ENCODE results near the gene PCSK9. TPM values are rescaled to one million over a fixed set of nuclear protein-coding genes. Genes with fewer than 3 reads are reported as not detected.

Gene PCSK9
- polyA plus RNA-seq (2013, experiment 1 of 2): 31.2 TPM
- 32.2 TPM for polyA plus RNA-seq (2013, experiment 2 of 2)

GRCh38 chr1:55039342-55040082 lies at the start of gene PCSK9:
Gene PCSK9, plus strand, starts transcription at chr1:55039548. Its CDS starts 290 bp downstream, at chr1:55039838.
- peak; percentile 72 for DNase-seq
- H3K4me3 ChIP-seq (ENCODE audit: low read length): peak within 1 kb of the TSS; percentile 36
- no peak within 1 kb of the TSS for H2BK120ac ChIP-seq (ENCODE audit: low read depth, low read length)
- H3K4me2 ChIP-seq (ENCODE audit: low read length): peak within 1 kb of the TSS; percentile 87
- H3K4me1 ChIP-seq (ENCODE audit: control insufficient read depth, low read depth, low read length): peaks cover 6% of the 10 kb centered on the region
- no peaks in the 10 kb centered on the region for H3K36me3 ChIP-seq (ENCODE audit: control insufficient read depth, insufficient read depth, low read length)
- H3K79me1 ChIP-seq (ENCODE audit: low read length): peaks cover 2% of the 10 kb centered on the region
- no peak within 1 kb of the TSS for H4K8ac ChIP-seq (ENCODE audit: low read depth, low read length)
- peak within 1 kb of the TSS; percentile 90 for H3K56ac ChIP-seq (ENCODE audit: low read length)
- no peak within 1 kb of the TSS for H2BK15ac ChIP-seq (replicated peaks; ENCODE audit: low read depth)
- no peak within 1 kb of the TSS for H3K27ac ChIP-seq (ENCODE audit: low read depth, low read length)
- H3K23ac ChIP-seq (ENCODE audit: low read length): peak within 1 kb of the TSS; percentile 48
- no peak within 1 kb of the TSS for H2AK5ac ChIP-seq (ENCODE audit: low read length)
- no CpG with 5 or more reads among the region's 67 CpGs for WGBS (ENCODE audit: extremely low coverage, insufficient coverage, low lambda C conversion rate)
- no peak within 1 kb of the TSS for H3K18ac ChIP-seq (ENCODE audit: low read length)
- peaks cover 3% of the 10 kb centered on the region for H3K79me2 ChIP-seq (ENCODE audit: control insufficient read depth, insufficient read depth, low read length)
- H4K5ac ChIP-seq (ENCODE audit: low read length): no peak within 1 kb of the TSS
- H2BK5ac ChIP-seq (ENCODE audit: low read length): no peak within 1 kb of the TSS
- H3K9ac ChIP-seq (ENCODE audit: low read length): peak within 1 kb of the TSS; percentile 69
- H3K4ac ChIP-seq (ENCODE audit: low read depth, low read length): no peak within 1 kb of the TSS
- H3K27me3 ChIP-seq (ENCODE audit: insufficient read depth, low read length, poor library complexity): peaks cover 3% of the 10 kb centered on the region

- H3K27me3 ChIP-seq (ENCODE audit: insufficient read depth, low read length, poor library complexity): no peaks in the 10 kb centered on the region
- no CpG with 5 or more reads among the region's 13 CpGs for WGBS (ENCODE audit: extremely low coverage, insufficient coverage, low lambda C conversion rate)
- H3K18ac ChIP-seq (ENCODE audit: low read length): no peak overlapping the region
- no peak overlapping the region for H3K4me2 ChIP-seq (ENCODE audit: low read length)
- no peak overlapping the region for H2BK15ac ChIP-seq (replicated peaks; ENCODE audit: low read depth)
- H4K8ac ChIP-seq (ENCODE audit: low read depth, low read length): no peak overlapping the region
- no peak overlapping the region for H3K56ac ChIP-seq (ENCODE audit: low read length)
- no peaks in the 10 kb centered on the region for H3K36me3 ChIP-seq (ENCODE audit: control insufficient read depth, insufficient read depth, low read length)
- no peaks in the 10 kb centered on the region for H3K79me1 ChIP-seq (ENCODE audit: low read length)
- no peak overlapping the region for H3K27ac ChIP-seq (ENCODE audit: low read depth, low read length)
- no peak overlapping the region for H3K9ac ChIP-seq (ENCODE audit: low read length)
- no peak overlapping the region for H2BK120ac ChIP-seq (ENCODE audit: low read depth, low read length)
- H3K23ac ChIP-seq (ENCODE audit: low read length): no peak overlapping the region
- H3K4ac ChIP-seq (ENCODE audit: low read depth, low read length): no peak overlapping the region
- H4K5ac ChIP-seq (ENCODE audit: low read length): no peak overlapping the region
- no peaks in the 10 kb centered on the region for H3K79me2 ChIP-seq (ENCODE audit: control insufficient read depth, insufficient read depth, low read length)
- DNase-seq: peak; percentile 51
- H3K4me3 ChIP-seq (ENCODE audit: low read length): no peak overlapping the region
- peaks cover 3% of the 10 kb centered on the region for H3K4me1 ChIP-seq (ENCODE audit: control insufficient read depth, low read depth, low read length)
- no peak overlapping the region for H2BK5ac ChIP-seq (ENCODE audit: low read length)
- no peak overlapping the region for H2AK5ac ChIP-seq (ENCODE audit: low read length)
Observed at GRCh38 chr1:54989968-54990810, 49.2 kb upstream of the PCSK9 start.

GRCh38 chr1:54990916-54991315 lies 48.4 kb upstream of the PCSK9 start:
- Histone ChIP-seq H4K5ac (ENCODE audit: low read length) (no peak overlapping the region), H3K56ac (ENCODE audit: low read length) (no peak overlapping the region), H3K4me1 (ENCODE audit: control insufficient read depth, low read depth, low read length) (peaks cover 3% of the 10 kb centered on the region), H2AK5ac (ENCODE audit: low read length) (no peak overlapping the region), H3K4ac (ENCODE audit: low read depth, low read length) (no peak overlapping the region), H3K23ac (ENCODE audit: low read length) (no peak overlapping the region), H2BK15ac (replicated peaks; ENCODE audit: low read depth) (no peak overlapping the region), H2BK5ac (ENCODE audit: low read length) (no peak overlapping the region), H3K79me1 (ENCODE audit: low read length) (no peaks in the 10 kb centered on the region), H3K9ac (ENCODE audit: low read length) (no peak overlapping the region), H3K36me3 (ENCODE audit: control insufficient read depth, insufficient read depth, low read length) (no peaks in the 10 kb centered on the region), H4K8ac (ENCODE audit: low read depth, low read length) (no peak overlapping the region), H3K79me2 (ENCODE audit: control insufficient read depth, insufficient read depth, low read length) (no peaks in the 10 kb centered on the region), H3K18ac (ENCODE audit: low read length) (no peak overlapping the region), H3K4me3 (ENCODE audit: low read length) (no peak overlapping the region), H3K27me3 (ENCODE audit: insufficient read depth, low read length, poor library complexity) (no peaks in the 10 kb centered on the region), H3K27ac (ENCODE audit: low read depth, low read length) (no peak overlapping the region), H2BK120ac (ENCODE audit: low read depth, low read length) (no peak overlapping the region), H3K4me2 (ENCODE audit: low read length) (no peak overlapping the region)
- no peak for DNase-seq
- no CpG with 5 or more reads among the region's 4 CpGs for WGBS (ENCODE audit: extremely low coverage, insufficient coverage, low lambda C conversion rate)

- peaks cover 5% of the 10 kb centered on the region for H3K4me1 ChIP-seq (ENCODE audit: control insufficient read depth, low read depth, low read length)
- H3K4me3 ChIP-seq (ENCODE audit: low read length): no peak overlapping the region
- H2BK15ac ChIP-seq (replicated peaks; ENCODE audit: low read depth): no peak overlapping the region
- H3K36me3 ChIP-seq (ENCODE audit: control insufficient read depth, insufficient read depth, low read length): no peaks in the 10 kb centered on the region
- no peak overlapping the region for H3K4me2 ChIP-seq (ENCODE audit: low read length)
- H3K18ac ChIP-seq (ENCODE audit: low read length): no peak overlapping the region
- H3K9ac ChIP-seq (ENCODE audit: low read length): no peak overlapping the region
- WGBS (ENCODE audit: extremely low coverage, insufficient coverage, low lambda C conversion rate): no CpG with 5 or more reads among the region's 12 CpGs
- H3K23ac ChIP-seq (ENCODE audit: low read length): no peak overlapping the region
- DNase-seq: no peak
- no peak overlapping the region for H2AK5ac ChIP-seq (ENCODE audit: low read length)
- no peaks in the 10 kb centered on the region for H3K79me1 ChIP-seq (ENCODE audit: low read length)
- no peak overlapping the region for H3K56ac ChIP-seq (ENCODE audit: low read length)
- no peak overlapping the region for H3K4ac ChIP-seq (ENCODE audit: low read depth, low read length)
- no peaks in the 10 kb centered on the region for H3K79me2 ChIP-seq (ENCODE audit: control insufficient read depth, insufficient read depth, low read length)
- no peak overlapping the region for H2BK120ac ChIP-seq (ENCODE audit: low read depth, low read length)
- no peak overlapping the region for H3K27ac ChIP-seq (ENCODE audit: low read depth, low read length)
- H4K8ac ChIP-seq (ENCODE audit: low read depth, low read length): no peak overlapping the region
- no peaks in the 10 kb centered on the region for H3K27me3 ChIP-seq (ENCODE audit: insufficient read depth, low read length, poor library complexity)
- no peak overlapping the region for H4K5ac ChIP-seq (ENCODE audit: low read length)
- H2BK5ac ChIP-seq (ENCODE audit: low read length): no peak overlapping the region
Observed at GRCh38 chr1:54991939-54992338, 47.4 kb upstream of the PCSK9 start.

GRCh38 chr1:54993140-54993539 lies 46.2 kb upstream of the PCSK9 start:
- no peak overlapping the region for H2BK5ac ChIP-seq (ENCODE audit: low read length)
- H3K4me1 ChIP-seq (ENCODE audit: control insufficient read depth, low read depth, low read length): peaks cover 8% of the 10 kb centered on the region
- H3K18ac ChIP-seq (ENCODE audit: low read length): no peak overlapping the region
- no CpG with 5 or more reads among the region's 6 CpGs for WGBS (ENCODE audit: extremely low coverage, insufficient coverage, low lambda C conversion rate)
- H3K36me3 ChIP-seq (ENCODE audit: control insufficient read depth, insufficient read depth, low read length): no peaks in the 10 kb centered on the region
- H3K4ac ChIP-seq (ENCODE audit: low read depth, low read length): no peak overlapping the region
- no peak overlapping the region for H2BK15ac ChIP-seq (replicated peaks; ENCODE audit: low read depth)
- H4K5ac ChIP-seq (ENCODE audit: low read length): no peak overlapping the region
- H4K8ac ChIP-seq (ENCODE audit: low read depth, low read length): no peak overlapping the region
- no peaks in the 10 kb centered on the region for H3K79me2 ChIP-seq (ENCODE audit: control insufficient read depth, insufficient read depth, low read length)
- H3K9ac ChIP-seq (ENCODE audit: low read length): no peak overlapping the region
- no peak overlapping the region for H3K4me2 ChIP-seq (ENCODE audit: low read length)
- no peaks in the 10 kb centered on the region for H3K27me3 ChIP-seq (ENCODE audit: insufficient read depth, low read length, poor library complexity)
- DNase-seq: no peak
- no peak overlapping the region for H3K4me3 ChIP-seq (ENCODE audit: low read length)
- no peaks in the 10 kb centered on the region for H3K79me1 ChIP-seq (ENCODE audit: low read length)
- H3K56ac ChIP-seq (ENCODE audit: low read length): no peak overlapping the region
- no peak overlapping the region for H3K27ac ChIP-seq (ENCODE audit: low read depth, low read length)
- no peak overlapping the region for H2AK5ac ChIP-seq (ENCODE audit: low read length)
- no peak overlapping the region for H3K23ac ChIP-seq (ENCODE audit: low read length)
- no peak overlapping the region for H2BK120ac ChIP-seq (ENCODE audit: low read depth, low read length)

Data from mesendoderm (in vitro differentiated cells).